Tibial nerve (tissue), 4 donors: ENCODE results near the gene APOBR.

Experiments used
- CTCF ChIP-seq, 5 experiments: fragments of 200-600 bp in 3 of 5; fragments of 450-650 bp in 2 of 5; sonication (generic) in 3 of 5; IDR thresholded peaks; one replicate each; pipeline ENCODE4 v1.5.1; 2016 to 2019; ENCODE audit warnings: antibody characterized with exemption in 5 of 5, mild to moderate bottlenecking in 3 of 5, moderate library complexity in 2 of 5
- EP300 ChIP-seq, 2 donors: sonication (generic); formaldehyde crosslinking; IDR thresholded peaks; one replicate each; pipeline ENCODE4 v1.6.1; 2017; ENCODE audit warnings: antibody characterized with exemption in 2 of 2, mild to moderate bottlenecking in 1 of 2
- POLR2A ChIP-seq, 2 donors: fragments of 450-650 bp; IDR thresholded peaks; one replicate each; pipeline ENCODE4 v1.6.1; 2017; ENCODE audit warnings: antibody characterized with exemption in 2 of 2, mild to moderate bottlenecking in 2 of 2, moderate library complexity in 2 of 2

- no peak for TF ChIP-seq CTCF (IDR thresholded peaks at IDR 0.05)
- no peak for TF ChIP-seq POLR2A (IDR thresholded peaks at IDR 0.05)
- no peak for TF ChIP-seq EP300 (IDR thresholded peaks at IDR 0.05)
These were observed 12.4 kb upstream of the APOBR start for GRCh38 chr16:28482026-28482425.
